Epidermal melanocyte (primary cell): ENCODE results near the gene TRUB1.

Experiments
- DNase-seq: peaks from one replicate; pipeline ENCODE4 v3.0.0; 2011; ENCODE audit warnings: low spot score; ENCODE audit not compliant: insufficient read length

The TRUB1 gene

DNA sequence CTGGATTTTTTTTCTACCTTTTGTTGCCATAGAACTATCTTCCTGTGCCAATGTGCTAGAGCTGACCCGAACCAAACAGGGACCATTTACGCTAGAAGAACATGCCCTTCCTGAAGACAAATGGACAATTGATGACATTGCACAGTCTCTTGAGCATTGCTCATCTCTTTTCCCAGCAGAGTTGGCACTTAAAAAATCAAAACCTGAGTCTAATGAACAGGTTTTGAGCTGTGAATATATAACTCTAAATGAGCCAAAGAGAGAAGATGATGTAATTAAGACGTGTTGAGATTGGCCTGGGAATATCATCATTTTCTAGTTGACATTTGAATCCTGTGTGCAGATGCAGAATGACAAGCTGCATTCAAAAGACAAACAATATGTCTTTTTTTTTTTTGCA is 37.1 kb downstream of the TRUB1 start:
- DNase-seq, result no peak

DNA sequence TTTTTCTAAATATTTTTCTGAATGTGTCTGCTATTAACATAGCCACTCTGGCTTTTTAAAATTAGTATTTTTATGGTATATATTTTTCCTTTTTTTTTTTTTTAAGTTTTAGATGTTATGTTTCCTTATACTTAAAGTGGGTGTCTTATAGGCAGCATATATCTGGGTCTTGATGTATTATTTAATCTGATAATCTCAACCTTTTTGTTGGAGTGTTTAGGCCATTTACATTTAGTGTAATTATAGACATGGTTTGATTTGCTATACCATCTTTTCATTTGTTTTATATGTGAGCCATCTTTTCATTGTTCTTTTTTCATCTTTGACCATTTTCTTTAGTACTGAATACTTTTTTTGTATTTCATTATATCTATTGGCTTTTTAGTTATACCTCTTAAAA is 45.0 kb downstream of the TRUB1 start:
- no peak for DNase-seq

GRCh38 chr10:114987995-114988394 is 50.0 kb downstream of the TRUB1 start:
- DNase-seq, result no peak

- DNase-seq, result no peak
Observed at GRCh38 chr10:114990586-114990985, 52.6 kb downstream of the TRUB1 start.

- no peak for DNase-seq
Observed at GRCh38 chr10:114990991-114991390, 53.0 kb downstream of the TRUB1 start.

- DNase-seq, result no peak
Observed at GRCh38 chr10:114992189-114992775, 54.3 kb downstream of the TRUB1 start.

DNA sequence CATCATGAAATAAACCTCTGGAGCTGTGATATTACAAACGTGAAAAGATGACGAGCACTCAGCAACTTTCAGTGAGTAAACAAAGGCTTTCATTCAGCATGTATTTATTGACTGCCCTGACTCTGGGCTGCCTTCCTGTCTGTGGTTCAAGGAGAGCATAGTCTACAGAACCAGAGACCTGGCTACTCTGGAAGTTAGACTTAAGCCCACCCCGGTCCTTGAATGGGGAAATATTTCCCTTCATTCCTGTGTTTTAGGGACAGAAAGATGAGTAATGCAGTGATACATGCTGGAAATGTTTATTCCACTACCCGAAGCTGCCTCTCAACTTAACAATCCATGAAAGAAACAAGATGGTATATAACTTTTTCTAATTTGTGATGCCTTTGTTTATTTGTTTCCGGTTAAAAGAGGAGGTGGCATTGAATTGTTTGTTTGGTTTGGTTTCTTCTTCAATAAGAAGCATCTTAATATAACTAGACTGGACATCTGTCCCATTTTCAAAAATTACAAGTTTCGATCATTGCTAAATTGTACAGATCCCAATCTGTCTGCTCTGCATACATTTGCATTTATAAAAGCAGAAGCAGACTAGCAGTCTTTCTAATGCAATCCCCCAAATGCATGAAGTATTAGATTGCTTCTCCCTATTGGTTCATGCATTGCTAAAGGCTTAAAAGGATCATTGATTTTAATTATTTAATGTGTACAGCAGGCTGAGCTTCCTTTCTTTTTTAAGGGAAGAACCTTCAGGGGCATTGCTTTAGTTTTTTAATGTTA is 57.7 kb downstream of the TRUB1 start:
- DNase-seq, result no peak

DNA sequence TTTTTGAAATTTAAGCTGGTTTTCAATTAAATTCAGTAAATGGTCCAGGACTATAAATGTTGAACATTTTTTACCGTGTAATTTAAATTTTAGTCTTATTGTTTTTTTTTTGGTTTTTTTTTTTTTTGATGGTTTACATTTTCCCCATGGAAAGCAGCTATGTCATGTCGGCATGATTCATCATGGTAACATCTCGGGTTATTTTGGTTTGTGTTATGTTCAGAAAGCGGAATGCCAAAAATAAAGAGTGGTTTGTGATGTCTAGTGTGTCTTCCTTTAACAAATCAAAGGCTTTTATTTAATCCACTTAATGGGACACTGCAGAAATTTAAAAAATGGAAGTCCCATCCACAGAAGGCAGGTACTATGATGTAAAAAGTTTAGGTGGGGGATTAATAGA is 58.5 kb downstream of the TRUB1 start:
- no peak for DNase-seq

- no peak for DNase-seq
Observed at GRCh38 chr10:114998993-114999392, 61.0 kb downstream of the TRUB1 start.

DNA sequence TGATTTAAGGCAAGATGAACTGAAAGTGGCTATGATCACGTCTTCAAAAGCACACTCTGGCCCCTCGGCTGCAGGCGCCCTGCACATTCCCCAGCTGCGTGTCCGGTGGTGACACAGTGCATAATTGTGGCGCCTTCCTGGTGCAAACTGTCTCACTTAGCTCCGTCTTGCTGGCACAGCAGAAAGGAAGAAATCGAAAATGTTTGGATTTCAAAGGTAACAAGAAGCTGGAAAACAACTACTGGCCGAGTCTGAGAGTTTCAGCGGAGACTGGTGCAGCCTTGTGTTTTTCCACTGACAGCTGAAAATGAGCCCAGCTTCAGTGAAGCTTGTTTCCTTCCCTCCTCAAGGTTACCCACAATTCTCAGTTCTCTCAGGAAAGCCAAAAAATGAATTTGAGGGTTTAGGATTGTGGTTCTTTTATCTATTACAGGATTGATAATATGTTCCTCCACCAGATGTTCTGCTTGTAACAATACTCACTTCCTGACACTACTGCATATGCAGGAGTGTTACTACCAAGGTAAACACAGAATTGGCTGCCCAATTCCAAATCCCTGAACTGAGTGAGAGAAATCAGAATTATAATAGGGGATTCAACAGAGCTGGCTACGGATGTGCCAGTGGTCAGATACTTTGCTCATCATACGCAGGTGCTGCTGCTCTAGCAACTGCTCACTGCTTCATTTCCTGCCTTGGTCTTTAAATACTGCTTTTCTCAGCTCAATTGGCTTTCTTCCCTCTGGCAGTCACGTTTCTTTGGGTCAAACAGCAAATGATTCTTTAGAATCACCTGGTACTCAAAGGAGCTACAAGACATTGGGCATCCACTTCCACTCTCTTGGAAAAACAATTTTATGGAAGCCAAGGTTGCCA is 63.7 kb downstream of the TRUB1 start:
- no peak for DNase-seq

- no peak for DNase-seq
Observed at GRCh38 chr10:115003396-115003795, 65.4 kb downstream of the TRUB1 start.

DNA sequence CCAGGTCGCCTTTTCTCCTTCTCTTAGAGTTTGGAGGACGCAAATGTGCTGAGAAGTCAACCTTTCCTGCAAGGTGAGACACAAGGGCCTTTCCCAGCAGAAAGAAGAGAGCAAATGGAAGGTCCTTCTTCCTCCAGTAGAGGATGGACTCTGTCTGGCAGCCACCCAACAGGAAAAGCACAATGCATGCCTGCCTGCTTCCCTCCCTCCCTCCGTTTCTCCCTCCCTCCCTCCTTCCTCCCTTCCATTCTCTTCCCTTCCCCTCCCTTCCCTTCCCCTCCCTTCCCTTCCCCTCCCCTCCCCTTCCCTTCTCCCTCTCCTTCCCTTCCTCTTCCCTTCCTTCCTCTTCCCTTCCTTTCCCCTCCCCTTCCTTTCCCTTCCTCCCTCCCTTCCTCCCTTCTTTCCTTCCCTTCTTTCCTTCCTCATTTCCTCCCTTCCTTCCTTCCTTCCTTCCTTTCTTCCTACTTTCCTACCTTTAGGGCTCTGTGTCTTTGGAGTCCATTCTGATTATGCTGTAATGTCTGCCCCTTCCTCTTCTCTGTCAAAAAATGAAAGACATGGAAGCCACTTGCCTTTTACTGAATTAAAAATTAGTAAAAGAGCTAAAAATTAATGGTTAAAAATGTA is 66.4 kb downstream of the TRUB1 start:
- DNase-seq, result no peak

GRCh38 chr10:115005771-115006170 is 67.8 kb downstream of the TRUB1 start:
- DNase-seq, result no peak

DNA sequence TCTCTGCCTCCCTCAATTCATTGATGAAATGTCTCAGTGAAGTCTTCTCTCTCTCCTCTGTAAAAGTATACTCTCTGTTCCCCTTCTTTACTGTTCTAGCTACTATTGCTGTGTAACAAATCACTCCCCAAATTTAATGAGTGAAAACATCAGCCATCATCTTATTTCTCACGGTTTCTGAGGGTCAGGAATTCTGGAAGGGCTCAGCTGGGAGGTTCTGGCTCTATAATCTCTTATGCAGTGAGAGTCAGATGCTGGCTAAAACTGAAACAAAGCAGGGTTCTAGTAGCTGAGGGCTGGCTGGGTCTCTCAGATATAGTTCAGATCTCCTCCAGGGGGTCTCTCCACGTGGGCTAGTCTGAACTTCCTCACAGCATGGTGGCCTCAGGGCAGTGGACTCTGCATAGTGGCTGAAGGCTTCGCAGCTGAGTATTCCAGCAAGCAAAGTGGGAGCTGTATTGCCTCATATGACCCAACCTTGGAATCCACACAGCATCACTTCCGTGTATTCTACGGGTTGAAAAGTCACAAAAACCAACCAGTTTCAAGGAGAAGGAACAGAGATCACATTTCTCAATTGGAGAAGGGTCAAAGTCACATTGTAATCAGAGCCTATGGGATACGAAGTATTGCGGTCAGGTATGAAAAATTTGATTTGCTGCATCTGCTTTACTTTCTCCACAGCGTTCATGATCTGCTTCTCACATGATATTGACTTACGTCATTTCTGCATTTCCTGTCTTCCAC is 80.4 kb downstream of the TRUB1 start:
- DNase-seq, result no peak

GRCh38 chr10:115020449-115020848 is 82.5 kb downstream of the TRUB1 start:
- no peak for DNase-seq

- DNase-seq, result no peak
Observed at GRCh38 chr10:115022733-115023132, 84.7 kb downstream of the TRUB1 start.

DNA sequence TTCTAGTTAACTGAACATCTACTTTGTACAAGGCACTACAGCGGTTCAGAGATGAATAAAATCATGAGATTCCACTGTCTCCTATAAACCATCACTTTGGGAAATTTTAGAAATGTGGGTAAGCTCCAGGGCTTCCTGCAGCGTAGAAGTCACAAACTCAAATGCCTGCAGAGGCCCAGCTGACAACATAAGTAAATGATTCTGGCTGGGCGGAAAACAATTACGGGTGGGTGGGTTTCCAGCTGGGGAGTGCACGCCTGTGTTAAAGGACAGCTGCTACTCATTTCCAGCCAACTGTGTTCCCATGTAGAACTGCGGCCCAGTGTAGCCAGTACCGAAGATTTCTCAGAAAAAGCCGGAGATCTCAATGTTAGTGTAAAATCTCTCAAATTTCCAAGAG is 85.7 kb downstream of the TRUB1 start:
- no peak for DNase-seq

- DNase-seq, result no peak
Observed at GRCh38 chr10:115024371-115024770, 86.4 kb downstream of the TRUB1 start.

GRCh38 chr10:115026056-115026745 is 88.2 kb downstream of the TRUB1 start:
- DNase-seq, result no peak

- no peak for DNase-seq
Observed at GRCh38 chr10:115026746-115027140, 88.7 kb downstream of the TRUB1 start.
